ENCODE results near the gene EPO. TPM values are rescaled to one million over a fixed set of nuclear protein-coding genes. Genes with fewer than 3 reads are reported as not detected.

EPO gene
- total RNA-seq, 1 donor = not detected

DNA sequence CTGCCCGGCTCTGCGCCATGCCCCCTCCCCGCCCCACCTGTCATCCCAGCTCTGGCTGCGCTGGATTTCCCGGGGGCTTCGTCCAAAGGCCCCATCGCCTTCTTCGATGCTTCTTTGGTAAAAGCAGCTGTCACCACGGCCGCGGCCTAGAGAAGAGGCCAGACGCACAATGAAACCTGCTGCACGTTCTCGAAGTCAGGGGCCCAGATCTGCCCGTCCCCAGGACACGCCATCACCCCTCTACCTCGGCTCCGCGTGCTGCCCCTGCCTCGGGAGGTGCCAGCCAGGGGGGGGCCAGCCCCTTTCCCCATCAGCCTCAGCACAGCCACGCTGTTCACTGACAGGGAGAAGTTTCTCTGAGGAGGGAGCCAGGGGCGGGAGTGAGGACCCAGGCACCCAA is 33.0 kb upstream of the EPO start:
- no peak overlapping the region for H3K4me3 ChIP-seq (ENCODE audit: low read depth, low read length)
- TF ChIP-seq, protein P1, sequence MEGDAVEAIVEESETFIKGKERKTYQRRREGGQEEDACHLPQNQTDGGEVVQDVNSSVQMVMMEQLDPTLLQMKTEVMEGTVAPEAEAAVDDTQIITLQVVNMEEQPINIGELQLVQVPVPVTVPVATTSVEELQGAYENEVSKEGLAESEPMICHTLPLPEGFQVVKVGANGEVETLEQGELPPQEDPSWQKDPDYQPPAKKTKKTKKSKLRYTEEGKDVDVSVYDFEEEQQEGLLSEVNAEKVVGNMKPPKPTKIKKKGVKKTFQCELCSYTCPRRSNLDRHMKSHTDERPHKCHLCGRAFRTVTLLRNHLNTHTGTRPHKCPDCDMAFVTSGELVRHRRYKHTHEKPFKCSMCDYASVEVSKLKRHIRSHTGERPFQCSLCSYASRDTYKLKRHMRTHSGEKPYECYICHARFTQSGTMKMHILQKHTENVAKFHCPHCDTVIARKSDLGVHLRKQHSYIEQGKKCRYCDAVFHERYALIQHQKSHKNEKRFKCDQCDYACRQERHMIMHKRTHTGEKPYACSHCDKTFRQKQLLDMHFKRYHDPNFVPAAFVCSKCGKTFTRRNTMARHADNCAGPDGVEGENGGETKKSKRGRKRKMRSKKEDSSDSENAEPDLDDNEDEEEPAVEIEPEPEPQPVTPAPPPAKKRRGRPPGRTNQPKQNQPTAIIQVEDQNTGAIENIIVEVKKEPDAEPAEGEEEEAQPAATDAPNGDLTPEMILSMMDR (IDR thresholded peaks at IDR 0.05; ENCODE audit: insufficient read depth, low read length) = no peak
- no peak for DNase-seq (ENCODE audit: low read depth)

DNA sequence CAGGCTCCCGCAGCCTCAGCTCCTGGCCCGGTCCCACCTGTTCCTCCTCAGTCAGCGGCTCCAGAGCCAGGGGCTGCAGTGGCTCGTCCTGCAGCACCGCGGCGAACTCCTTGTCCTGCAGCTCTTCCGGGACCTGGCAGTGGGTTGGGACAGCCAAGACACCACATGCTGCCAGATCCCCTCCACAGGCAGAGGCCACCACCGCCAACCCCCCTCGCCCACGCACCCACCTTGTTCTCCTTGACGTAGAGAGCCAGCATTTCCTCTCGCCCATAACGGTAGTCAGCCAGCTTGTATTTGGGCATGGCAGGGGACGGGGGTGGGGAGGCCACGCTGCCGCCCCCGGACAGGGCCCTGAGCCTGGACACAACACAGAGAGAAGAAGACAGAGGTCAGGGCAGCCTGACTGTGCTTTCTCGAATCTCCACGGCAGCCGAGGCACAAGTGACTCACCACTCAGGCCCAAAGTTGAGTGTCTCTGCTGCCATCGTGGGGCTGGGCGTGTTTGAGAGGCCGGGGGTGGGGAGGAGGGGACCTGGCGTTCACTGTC is 32.4 kb upstream of the EPO start:
- DNase-seq (ENCODE audit: low read depth) = no peak
- H3K4me3 ChIP-seq (ENCODE audit: low read depth, low read length) = no peak overlapping the region
- TF ChIP-seq, protein P1 (IDR thresholded peaks at IDR 0.05; ENCODE audit: insufficient read depth, low read length) = no peak

DNA sequence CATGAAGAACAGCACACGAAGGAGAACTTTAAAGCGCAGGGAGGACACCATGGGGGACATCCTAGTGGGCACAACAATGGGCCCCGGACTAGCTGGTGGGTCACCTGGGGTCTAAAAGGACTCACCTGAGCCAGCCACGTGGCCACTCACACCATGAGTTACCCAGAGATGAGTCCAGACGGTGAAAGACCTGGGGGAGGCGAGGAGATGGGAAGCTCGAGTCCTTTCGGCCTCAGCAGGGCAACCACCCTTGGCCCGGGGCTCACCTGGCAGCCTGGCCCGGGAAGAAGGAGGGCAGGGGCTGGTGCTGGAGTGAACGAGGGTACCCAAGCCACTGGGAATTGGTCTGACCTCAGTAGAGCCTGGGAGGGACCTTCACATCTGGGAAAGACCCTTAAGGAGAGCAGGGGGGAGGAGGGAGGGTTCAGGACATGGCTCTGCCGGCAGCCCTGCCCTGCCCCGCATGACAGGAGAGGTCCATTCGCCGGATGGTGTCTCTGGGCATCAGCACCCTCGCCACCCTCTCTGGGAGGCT is 31.9 kb upstream of the EPO start:
- TF ChIP-seq, protein P1 (IDR thresholded peaks at IDR 0.05; ENCODE audit: insufficient read depth, low read length) = no peak
- DNase-seq (ENCODE audit: low read depth) = no peak

DNA sequence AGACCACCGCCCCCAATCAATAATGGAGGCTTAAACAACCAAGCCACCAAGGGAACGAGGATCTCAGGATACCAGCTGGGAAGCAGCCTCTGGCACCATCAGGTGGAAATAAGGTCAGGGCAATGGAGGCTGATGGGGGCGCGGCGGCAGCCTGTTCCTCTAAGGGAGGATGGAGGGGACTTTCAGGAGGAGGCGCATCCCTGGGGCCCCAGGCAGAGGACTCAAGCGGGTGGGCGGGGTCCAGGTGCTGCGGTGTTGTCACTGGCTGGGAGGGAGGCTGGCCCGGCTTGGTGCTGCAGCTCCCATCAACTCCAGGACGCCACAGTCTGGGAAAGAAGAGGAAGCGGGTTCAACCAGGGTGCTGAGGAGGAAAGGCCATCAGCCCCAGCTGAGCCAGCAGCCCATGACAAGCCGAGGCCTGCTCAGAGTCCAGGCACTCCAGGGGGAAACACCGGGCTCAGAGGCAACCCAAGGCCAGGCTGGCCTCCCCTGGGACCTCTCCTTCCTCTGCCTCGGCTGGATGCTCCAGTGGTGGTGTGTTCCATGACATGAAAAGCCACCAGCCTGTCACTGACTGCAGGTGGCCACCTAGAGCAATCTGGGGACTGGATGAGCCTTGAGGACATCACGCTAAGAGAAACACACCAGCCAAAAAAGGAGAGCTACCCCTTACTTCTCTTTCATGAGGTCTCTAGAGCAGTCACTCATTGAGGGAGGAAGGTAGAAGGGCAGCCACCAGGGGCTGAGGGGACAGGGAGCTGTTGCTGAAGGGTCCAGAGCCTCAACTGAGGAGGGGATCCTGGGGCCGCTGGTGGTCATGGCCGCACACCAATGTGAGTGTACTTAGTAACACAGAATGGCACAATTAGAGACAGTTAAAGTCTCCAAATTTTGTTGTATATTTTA is 30.8 kb upstream of the EPO start:
- H3K4me3 ChIP-seq (ENCODE audit: low read depth, low read length) = no peak overlapping the region
- DNase-seq (ENCODE audit: low read depth) = no peak
- TF ChIP-seq, protein P1 (IDR thresholded peaks at IDR 0.05; ENCODE audit: insufficient read depth, low read length) = no peak

More for the DNA sequence above, 31.9 kb upstream of the EPO start:
- no peak overlapping the region for H3K4me3 ChIP-seq (ENCODE audit: low read depth, low read length)

DNA sequence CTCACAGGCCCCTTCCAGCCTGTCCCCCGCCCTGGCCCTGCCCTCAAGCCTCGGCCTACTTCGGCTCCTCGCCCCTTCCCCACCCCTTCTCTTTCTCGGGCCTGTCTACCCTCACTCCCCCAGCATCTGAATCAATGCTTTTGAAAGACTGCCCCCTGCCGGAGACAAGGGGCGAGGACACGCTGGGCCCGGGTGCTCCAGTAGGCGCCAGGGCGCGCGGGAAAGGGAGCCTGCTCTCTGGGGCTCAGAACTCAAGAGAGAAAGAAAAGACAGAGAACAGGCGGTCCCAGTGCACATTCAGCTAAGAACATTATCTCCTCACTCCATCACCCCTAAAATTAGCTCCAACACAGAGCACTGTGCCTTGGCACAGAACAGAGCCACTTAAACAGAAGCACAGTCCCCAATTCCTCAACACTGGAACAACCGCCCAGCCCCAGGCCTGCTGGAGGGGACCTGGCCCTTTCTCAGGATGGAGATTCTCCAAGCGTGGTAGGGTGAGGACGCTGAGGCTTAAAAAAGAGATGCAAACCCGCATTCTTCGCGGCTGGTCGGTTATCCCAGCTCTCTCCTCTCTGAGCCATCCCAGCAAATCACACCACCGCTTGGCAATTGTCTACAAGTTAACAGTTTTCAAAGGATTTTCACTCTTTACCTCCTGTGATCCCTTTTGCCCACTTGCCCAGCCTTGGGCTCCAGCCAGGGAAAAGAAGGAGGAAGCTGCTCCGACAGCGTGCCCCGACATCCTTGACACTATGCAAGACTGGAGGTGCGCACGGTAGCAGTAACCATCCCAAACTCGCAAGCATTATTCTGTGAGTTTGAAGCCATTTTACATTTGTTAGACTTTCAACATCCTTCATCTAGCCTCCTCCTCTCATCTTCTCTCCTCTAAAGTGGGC is 28.3 kb upstream of the EPO start:
- H3K4me3 ChIP-seq (ENCODE audit: low read depth, low read length) = peak overlapping the region; percentile 83
- TF ChIP-seq, protein P1 (IDR thresholded peaks at IDR 0.05; ENCODE audit: insufficient read depth, low read length) = peak; percentile 93
- peak; percentile 71 for DNase-seq (ENCODE audit: low read depth)

DNA sequence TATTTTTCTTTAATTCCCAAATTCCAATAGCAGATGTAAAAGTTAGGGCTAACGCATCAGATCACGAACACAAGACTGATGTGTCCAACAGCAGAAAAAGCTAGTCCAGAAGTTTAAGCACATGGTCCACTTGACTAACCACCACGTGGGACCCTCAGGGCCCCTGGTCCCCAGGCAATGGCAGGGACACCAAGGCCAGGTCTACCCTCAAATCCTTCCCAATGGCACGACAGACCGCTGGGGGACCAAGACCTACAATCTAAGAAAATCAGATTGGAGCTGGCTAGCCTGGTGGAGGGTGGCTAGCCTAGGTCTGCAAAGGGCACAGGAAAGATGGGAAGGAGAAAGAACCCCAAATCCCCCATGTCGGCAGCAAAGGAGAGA is 27.7 kb upstream of the EPO start:
- H3K4me3 ChIP-seq (ENCODE audit: low read depth, low read length) = peak overlapping the region; percentile 83
- no peak for DNase-seq (ENCODE audit: low read depth)
- TF ChIP-seq, protein P1 (IDR thresholded peaks at IDR 0.05; ENCODE audit: insufficient read depth, low read length) = no peak

All from fibroblast of the aortic adventitia (primary cell).